ENCODE measurements around the gene TMEM229B. TPM values are rescaled to one million over a fixed set of nuclear protein-coding genes. Genes with fewer than 3 reads are reported as not detected.
A peak's percentile ranks its signal among the peaks of the same experiment; 100 is the strongest.

The TMEM229B gene
- total RNA-seq, 1 donor from 2014 or later, result 1.4 TPM

GRCh38 chr14:67487332-67487731 lies 1.2 kb downstream of the TMEM229B start:
- DNase-seq (ENCODE audit: low read depth), result no peak

GRCh38 chr14:67486890-67487289 lies 1.6 kb downstream of the TMEM229B start:
- no peak for DNase-seq (ENCODE audit: low read depth)

GRCh38 chr14:67485501-67486095 lies 2.9 kb downstream of the TMEM229B start:
- DNase-seq (ENCODE audit: low read depth), result no peak

GRCh38 chr14:67483579-67484285 lies 4.8 kb downstream of the TMEM229B start:
- DNase-seq (ENCODE audit: low read depth), result no peak

GRCh38 chr14:67482231-67483164 lies 6.0 kb downstream of the TMEM229B start:
- DNase-seq (ENCODE audit: low read depth), result no peak

GRCh38 chr14:67480011-67480410 lies 8.5 kb downstream of the TMEM229B start:
- DNase-seq (ENCODE audit: low read depth), result peak; percentile 67

- DNase-seq (ENCODE audit: low read depth), result no peak
Measured at GRCh38 chr14:67478800-67479084, 9.8 kb downstream of the TMEM229B start.

- DNase-seq (ENCODE audit: low read depth), result peak; percentile 81
Measured at GRCh38 chr14:67477926-67478799, 10.4 kb downstream of the TMEM229B start.

GRCh38 chr14:67474366-67474765 lies 14.2 kb downstream of the TMEM229B start:
- DNase-seq (ENCODE audit: low read depth), result no peak

GRCh38 chr14:67473290-67474082 lies 15.0 kb downstream of the TMEM229B start:
- no peak for DNase-seq (ENCODE audit: low read depth)

- DNase-seq (ENCODE audit: low read depth), result no peak
Measured at GRCh38 chr14:67472726-67473125, 15.8 kb downstream of the TMEM229B start.

- DNase-seq (ENCODE audit: low read depth), result no peak
Measured at GRCh38 chr14:67469954-67470353, 18.6 kb downstream of the TMEM229B start.

GRCh38 chr14:67468378-67468730 lies 20.2 kb downstream of the TMEM229B start:
- no peak for DNase-seq (ENCODE audit: low read depth)

GRCh38 chr14:67467134-67467533 lies 21.4 kb downstream of the TMEM229B start:
- DNase-seq (ENCODE audit: low read depth), result no peak

GRCh38 chr14:67464879-67465278 lies 23.6 kb downstream of the TMEM229B start:
- DNase-seq (ENCODE audit: low read depth), result no peak

GRCh38 chr14:67464377-67464776 lies 24.1 kb downstream of the TMEM229B start:
- DNase-seq (ENCODE audit: low read depth), result no peak

GRCh38 chr14:67463900-67464299 lies 24.6 kb downstream of the TMEM229B start:
- no peak for DNase-seq (ENCODE audit: low read depth)

GRCh38 chr14:67461996-67462395 lies 26.5 kb downstream of the TMEM229B start:
- no peak for DNase-seq (ENCODE audit: low read depth)

GRCh38 chr14:67461341-67461985 lies 27.1 kb downstream of the TMEM229B start:
- DNase-seq (ENCODE audit: low read depth), result peak; percentile 63

- no peak for DNase-seq (ENCODE audit: low read depth)
Measured at GRCh38 chr14:67459336-67459735, 29.2 kb downstream of the TMEM229B start.
